ENCODE measurements around the gene MAP3K6. TPM values are rescaled to one million over a fixed set of nuclear protein-coding genes. Genes with fewer than 3 reads are reported as not detected.

The MAP3K6 gene
- total RNA-seq, 1 donor from 2014 or later = 18.3 TPM

DNA sequence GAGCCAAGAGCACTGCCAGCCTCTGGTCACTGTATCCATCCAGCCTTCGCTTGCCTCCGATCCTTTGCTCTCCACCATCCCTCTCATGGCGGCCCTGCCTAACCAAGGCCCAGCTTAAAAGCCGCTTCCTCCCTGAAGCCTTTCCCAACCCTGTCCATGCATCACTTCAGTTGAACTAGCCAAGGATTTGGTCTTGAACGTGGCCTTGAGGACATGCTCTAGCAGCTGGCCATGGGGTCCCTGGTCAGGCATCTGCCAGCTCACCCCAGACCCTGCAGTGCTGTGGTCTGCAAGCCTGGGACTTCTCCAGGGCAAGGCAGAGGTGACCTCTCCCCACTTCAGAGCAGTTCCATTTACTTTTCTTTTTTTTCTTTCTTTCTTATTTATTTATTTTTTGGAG is 30.0 kb downstream of the MAP3K6 start:
- no peak for DNase-seq (ENCODE audit: low spot score)

DNA sequence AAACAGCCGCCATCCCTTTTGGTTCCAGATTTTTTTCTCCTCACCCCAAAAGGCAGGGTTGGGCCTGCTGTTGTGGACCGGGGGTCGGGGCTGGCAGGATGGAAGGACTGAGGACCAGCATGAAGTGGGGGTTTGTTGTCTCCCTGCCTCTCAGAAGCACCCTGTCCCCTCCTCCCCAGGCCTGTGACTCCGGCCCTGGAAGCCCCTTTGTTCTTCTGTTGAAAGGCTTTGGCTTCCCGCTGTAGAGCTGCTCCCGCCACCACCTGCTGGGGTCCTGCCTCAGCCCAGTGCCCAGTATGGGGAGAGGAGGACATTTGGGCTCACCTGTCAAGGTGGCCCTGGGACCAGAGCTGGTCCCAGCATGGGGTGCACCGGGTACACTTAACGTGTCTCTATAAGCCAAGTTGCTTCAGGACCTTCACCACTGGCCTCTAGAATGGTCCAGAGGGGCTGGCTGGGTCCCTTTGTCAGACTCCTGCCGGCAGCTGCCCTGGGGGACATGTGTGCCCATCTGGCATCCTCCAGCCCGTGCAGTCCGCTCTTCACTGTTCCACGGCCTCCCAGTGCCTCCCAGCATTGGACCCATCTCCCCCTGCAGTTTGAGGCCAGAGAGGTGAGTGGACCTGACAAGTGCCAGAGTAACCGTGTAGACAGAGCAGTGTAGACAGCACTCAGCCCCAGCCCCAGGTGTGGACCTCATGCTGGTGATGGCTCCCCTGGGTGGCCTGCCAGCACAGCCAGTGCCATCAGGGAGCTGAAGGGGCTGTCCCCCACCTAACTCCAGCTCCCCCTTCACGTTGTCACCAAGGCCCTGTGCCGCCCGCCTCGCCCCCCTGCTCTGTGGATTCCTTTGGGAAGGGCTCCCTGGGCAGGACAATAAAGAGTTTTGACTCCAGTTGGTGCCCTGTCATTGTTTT is 31.0 kb downstream of the MAP3K6 start:
- no peak for DNase-seq (ENCODE audit: low spot score)

DNA sequence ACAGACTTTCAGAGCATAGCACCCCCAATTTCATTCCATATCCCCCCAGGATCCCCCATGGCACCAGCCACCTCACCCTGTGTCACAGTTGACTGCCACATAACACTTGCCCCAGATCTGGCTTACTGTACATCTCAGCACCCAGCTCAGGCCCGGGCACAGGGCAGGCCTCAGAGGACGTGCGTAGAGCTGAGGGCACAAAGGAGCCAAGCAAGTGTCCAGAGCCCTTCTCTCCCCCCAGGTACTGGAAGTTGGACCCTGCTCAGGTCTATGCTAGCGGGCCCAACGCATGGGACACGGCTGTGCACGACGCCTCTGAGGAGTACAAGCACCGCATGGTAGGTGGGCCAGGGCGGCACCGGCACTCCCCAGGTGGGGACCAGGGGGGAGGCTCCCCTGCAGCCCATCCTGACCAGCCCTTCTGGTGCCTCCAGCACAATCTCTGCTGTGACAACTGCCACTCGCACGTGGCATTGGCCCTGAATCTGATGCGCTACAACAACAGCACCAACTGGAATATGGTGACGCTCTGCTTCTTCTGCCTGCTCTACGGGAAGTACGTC is 33.0 kb downstream of the MAP3K6 start:
- DNase-seq (ENCODE audit: low spot score) = no peak

DNA sequence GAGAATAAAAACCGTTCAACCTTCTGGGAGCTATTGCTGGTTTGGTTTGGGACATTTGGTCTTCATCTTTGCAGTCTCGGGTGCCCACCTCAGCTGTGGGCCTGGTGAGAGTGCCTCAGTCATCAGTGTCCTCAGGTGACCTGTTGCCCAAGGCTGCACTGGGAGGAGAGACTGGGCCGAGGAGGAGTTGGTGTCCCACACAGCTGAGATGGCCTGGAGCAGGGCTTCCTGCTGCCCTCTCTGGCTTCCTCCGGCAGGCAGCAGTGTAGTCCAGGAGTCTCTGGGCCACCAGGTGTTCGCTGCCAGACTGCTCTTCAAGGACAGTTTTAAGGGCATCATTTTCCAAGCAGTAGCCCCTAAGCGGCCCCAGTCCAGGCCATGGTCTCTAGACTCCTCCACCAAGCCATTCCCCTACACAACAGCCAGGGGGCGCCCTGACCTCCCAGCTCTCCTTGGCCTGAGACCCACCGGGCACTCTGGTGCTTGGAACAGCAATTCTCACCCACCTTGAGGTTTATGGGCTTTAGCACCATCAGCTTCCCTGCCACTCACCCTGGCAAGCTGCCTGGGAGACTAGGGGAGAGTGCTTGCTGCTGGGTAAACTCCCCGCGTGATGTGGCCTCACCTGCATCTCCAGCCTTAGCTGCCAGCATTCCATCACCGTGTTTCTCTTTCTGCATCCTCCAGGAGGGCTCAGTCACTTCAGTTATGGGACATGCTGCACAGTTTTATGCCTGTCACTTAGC is 34.1 kb downstream of the MAP3K6 start:
- no peak for DNase-seq (ENCODE audit: low spot score)

DNA sequence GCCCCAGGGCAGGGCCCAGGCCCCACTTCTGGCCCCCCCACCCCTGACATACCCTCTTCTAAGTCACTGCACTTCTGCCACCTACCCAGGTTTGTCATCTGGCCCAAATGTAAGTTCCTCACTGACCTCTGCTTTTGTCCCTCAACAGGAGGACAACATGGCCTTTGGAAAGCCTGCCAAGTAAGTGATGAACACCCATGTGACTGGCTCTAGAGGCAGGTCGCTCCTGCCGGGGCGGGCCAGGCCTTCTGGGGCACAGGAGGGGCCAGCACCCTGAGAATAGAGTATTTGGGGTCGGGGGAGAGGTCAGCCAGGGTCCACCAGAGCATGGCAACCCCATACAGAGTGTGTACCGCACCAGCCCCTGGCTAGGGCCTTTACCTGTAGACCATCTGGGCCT is 34.8 kb downstream of the MAP3K6 start:
- no peak for DNase-seq (ENCODE audit: low spot score)

DNA sequence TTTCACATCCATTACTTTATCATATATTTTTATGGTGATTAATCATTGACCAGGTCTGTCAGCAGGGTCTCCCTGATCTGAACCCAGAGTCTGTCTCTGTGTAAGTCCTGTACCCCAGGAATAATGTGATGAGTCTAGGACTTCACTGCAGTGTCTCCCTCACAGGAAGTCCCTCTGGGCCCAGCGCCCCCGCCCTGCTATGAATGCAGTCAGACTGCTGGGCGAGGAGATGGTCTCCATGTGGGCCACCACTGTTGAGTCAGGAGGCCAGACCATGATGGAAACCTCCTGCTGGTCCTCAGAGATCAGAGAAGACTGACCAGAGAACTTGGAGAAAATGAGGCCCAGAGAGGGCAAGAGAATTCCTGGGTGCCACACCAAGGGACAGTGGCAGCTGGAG is 35.3 kb downstream of the MAP3K6 start:
- no peak for DNase-seq (ENCODE audit: low spot score)

DNA sequence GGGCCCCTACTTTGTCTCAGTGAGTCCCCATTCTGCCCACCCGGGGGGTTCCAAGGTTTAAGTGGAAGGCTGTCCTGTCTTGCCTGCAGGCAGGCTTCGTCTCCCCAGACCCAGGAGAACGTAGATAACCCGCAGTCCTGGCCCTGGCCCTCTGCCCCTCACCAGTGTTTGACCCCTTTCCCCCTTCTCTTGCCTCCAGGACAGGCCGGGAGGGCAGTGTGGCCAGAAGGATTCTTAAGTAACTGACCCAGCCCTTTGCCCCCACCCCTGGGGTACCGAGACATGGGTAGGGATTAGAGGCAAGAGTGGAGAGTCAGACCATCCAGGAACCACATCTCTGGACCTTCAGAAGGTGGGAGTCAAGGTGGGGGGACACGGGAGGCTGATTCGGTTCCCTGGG is 36.0 kb downstream of the MAP3K6 start:
- DNase-seq (ENCODE audit: low spot score) = no peak

DNA sequence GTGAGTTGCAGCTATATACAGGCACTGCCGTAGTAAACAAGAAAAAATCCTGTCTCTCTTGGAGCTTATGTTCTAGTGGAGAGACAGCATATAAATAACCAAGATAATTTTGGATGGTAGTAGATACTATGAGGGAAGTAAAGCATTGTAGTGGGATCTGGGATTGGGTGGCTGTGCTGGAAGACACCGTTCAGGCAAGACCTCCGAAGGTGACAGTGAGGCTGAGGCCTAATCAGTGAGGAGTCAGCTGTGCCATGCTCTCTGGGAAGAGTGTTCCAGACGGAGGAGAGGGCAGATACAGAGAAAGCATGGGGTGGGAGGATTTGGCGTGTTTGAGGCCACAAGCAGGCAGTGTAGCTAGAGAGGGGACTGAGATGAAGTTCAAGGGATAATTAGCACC is 38.8 kb downstream of the MAP3K6 start:
- DNase-seq (ENCODE audit: low spot score) = no peak

DNA sequence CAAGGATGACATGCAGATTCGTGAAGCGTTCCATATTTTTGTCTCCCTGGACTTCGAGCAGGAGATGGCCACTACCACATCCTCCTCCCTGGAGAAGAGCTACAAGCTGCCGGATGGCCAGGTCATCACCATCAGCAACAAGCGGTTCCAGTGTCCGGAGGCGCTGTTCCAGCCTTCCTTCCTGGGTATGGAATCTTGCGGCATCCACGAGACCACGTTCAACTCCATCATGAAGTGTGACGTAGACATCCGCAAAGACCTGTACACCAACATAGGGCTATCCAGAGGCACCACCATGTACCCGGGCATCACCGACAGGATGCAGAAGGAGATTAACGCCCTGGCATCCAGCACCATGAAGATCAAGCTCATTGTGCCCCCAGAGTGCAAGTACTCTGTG is 41.5 kb downstream of the MAP3K6 start:
- no peak for DNase-seq (ENCODE audit: low spot score)

DNA sequence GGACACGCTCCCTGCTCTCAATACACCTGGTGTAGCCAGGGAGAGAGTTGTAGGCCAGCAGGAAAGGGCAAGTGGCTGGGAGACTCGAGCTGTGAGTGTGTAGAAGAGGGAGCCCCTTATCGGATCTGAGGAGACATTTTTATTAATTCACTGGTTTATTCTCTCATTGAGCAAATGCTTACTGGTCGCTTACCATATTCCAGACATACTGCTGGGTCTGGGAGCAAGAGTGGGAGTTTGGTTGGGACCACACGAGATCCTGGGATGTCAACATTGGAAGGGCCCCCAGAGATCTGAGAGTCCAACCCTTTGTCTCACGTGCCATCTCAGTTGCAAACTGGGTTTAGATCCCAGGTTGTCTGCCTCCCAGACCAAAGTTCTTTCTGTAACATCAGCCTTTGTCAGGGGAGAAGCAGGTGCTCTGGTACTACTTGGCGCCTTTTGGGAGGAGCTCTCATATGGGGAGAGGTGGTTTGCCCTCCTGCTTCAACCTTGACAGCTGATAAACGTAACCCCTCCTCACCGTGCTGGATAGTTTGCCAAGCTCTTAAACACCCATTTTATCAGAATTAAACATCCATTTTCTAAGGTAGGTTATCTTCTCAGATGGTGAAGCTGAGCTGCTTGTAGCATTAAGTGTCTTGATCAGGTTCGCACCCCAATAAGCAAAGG is 44.1 kb downstream of the MAP3K6 start:
- DNase-seq (ENCODE audit: low spot score) = no peak

DNA sequence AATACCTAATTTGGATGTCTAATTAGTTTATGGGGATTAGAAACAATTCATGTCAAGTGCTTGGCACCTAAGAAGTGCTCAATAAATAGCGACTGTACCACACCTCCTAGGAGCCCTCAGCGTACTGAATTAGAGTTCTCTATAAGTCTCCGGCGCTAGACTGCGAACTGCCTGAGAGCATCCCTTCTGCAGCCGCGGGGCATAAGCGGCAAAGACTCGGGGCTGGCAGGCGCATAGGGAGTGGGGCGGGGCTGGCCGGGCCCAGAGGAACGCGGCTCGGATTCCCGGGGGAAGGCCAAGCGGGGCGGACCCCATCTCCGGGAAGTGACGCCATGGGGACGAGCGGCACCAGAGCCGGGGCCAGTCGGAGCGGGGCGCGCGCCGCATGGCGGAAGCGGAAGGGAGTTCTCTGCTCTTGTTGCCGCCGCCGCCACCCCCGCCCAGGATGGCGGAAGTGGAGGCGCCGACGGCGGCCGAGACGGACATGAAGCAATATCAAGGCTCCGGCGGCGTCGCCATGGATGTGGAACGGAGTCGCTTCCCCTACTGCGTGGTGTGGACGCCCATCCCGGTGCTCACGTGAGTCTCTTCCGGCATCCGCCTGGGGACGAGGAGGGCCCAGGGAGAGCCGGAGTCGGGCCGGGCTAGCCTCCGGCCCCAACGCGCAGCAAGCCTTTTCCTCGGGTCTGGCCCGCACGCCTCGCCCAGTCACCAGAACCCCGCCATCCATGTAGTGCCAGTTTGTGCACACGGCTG is 44.8 kb downstream of the MAP3K6 start, which contains the start of gene TMEM222:
Gene TMEM222, plus strand, starts transcription at position 351 of the 756 bp plus-strand sequence. Its CDS starts 35 bp downstream, at position 386.
- DNase-seq (ENCODE audit: low spot score) = peak; percentile 98

DNA sequence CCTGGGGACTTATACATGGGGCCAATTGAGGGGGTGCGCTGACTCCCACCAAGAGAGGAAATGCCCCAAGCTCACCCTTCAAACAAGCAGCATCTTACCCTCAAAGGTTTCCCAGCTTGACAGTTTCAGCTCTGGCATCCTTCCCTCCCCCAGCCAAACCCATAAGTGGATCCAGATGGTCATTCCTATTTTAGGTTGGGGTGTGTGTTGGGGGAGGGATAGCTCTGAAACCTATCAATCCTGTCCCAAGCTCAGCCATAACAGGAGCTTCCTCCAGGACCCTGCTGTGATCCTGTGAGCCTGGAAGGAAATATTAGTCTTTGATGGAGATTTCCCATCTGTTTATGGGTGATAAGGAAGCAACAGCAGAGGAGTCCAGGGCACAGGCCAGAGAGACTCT is 48.2 kb downstream of the MAP3K6 start:
- peak; percentile 61 for DNase-seq (ENCODE audit: low spot score)

DNA sequence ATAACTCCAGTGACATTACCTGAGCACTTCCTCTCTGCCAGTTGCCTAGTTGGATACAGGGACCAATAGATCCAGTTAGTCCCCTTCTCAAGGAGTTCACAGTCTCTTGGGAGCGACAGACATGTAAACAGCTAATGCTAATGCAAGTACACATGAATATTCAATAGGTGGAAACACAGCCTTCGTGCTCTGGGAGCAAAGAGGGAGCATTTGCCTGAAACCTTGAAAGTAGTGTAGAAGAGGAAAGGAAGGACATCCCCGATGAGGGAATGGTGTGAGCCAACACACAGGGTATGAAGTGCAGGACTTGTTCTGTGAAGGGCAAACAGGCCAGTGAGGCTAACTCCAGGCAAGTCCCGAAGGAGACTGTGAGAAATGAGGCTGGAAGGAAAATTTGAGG is 48.6 kb downstream of the MAP3K6 start:
- DNase-seq (ENCODE audit: low spot score) = no peak

DNA sequence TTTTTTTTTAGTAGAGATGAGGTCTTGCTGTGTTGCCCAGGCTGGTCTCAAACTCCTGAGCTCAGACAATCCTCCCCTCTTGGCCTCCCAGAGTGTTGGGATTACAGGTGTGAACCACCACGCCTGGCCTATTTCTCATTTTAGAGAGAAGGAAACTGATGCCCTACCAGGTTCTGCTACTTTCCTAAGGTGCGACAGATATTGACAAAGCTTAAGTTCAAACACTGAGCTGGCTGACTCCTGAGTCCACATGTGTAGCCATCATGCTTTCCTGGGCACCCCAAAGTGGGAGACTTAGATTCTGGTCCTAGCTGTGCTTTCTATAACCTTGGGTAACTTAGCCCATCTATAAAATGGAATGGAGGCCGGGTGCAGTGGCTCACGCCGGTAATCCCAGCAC is 49.9 kb downstream of the MAP3K6 start:
- DNase-seq (ENCODE audit: low spot score) = no peak

DNA sequence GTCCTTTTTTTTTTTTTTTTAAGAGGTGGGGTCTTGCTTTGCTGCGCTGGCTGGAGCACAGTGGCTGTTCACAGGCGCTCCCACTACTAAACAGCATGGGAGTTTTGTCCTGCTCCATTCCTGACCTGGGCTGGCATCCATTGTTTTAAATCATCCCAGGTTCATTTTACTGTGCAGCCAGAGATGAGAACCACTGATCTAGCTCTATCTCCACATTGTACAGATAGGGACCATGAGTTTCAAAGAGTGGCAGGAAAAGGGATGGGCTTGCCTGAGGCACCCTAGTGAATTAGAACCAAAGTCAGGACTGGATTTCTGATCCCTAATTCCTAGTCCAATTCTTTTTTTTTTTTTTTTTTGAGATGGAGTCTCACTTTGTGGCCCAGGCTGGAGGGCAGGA is 52.0 kb downstream of the MAP3K6 start:
- no peak for DNase-seq (ENCODE audit: low spot score)

DNA sequence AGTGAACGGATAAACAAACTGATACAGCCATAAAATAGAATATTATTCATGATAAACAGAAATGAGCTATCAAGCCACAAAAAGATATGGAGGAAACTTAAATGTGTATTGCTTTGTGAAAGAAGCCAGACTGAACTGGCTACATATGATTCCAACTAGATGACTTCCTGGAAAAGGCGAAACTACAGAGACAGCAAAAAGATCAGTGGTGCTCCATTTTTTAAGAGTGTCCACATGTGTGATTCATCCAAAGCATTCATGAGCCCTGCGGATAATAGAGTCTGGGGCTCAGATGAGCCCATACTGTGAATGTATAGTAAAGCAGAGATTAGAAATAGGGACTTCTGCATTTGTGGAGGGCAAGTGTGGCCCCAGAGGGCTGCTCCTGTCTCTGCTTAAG is 52.6 kb downstream of the MAP3K6 start:
- DNase-seq (ENCODE audit: low spot score) = peak; percentile 47

DNA sequence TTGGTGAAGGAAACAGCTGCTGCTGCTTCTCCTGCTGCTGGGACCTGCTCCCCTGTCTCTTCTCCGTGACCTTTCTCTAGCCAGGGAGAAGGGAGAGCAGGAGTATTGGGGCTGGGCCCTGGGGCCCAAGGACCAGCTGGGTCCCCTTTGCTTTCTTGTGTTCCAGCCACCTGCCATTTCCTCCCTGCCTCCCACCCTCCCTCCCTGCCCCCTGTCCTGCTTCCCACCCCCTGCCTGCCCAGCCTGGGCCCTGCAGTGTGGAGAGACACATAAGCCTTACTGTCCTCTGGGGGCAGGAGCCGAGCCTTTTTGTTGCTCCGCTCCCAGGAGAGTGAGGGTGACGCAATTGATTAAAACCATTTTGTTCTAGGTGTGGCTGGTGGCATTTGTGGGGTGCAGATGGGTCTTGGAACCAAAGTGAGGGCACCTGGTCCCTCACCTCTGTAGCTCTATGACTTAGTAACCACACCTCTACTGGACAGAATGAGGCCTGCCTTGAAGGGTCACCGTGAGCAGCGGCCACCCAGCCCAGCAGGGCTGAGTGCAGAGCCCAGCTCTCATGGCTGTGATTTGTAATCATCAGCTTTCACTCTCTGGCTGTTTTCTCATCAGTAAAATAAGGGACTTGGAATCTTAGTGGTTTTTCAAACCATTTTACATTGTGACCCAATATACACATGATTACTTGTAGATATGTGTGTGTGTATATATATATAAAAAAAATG is 58.7 kb downstream of the MAP3K6 start:
- DNase-seq (ENCODE audit: low spot score) = no peak

DNA sequence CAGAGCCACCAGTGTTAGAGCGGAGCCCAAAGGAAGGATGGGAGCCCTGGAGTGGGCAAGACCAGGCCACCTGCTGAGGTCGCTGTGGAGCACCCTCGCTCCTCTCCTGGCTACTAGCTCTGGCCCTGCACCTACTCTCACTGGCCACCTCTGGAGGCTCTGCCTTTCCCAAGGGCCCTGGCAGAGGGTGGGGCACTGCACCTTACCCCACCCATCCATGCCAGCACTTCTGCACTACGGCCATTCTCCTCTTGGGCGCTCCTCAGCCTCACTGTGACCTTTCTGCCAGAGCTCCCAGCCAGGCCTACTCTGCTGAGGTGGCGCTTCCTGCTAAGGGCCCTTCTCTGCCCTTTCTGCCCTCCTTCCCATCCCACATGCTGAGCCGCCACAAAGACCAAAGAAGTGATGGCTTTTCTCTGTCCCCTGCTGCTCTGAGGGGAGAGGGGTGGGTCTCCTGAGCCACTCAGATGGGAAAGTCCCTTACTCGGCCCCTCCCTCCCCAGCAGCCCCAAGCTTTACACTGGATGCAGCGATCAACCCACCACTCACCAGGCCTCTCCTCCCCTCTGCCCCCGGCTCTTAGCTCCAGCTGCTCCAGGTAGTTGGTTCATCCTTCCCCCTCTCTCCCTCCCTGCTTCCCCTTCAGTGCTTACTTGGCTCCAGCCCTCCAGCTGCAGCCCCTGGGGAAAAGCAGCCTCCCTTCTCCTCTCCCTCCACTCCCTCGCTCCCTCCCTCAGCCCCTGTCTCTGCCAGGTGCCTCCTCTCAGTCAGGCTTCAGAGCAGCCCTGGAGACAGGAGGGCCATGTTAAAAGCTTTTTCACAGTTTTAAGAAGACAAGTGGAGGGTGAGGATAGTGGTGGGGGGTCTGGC is 59.6 kb downstream of the MAP3K6 start:
- no peak for DNase-seq (ENCODE audit: low spot score)

DNA sequence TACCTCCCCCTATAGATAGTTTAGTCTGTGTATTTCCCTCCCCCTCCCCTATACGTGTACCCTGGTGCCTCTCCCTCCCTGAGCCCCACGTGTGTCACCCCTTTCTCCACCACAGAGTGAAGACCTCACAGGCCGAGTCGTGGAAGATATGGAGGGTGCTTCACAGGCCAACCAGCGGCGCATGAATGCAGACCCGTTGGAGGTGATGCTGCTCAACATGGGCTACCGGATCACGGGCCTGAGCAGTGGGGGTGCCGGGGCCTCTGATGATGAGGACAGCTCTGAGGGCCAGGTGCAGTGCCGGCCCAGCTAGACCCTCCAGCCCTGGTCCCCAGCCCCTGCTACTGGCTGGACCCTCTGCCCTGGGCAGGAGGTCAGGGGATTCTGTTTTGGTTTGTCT is 60.7 kb downstream of the MAP3K6 start:
- no peak for DNase-seq (ENCODE audit: low spot score)
